Measurements from ENCODE around the gene NUMBL.

- no peak for TF ChIP-seq STAT6 (CRISPR knock-in tag; IDR thresholded peaks at IDR 0.05)
- no peak for TF ChIP-seq NR2C2 (CRISPR knock-in tag; IDR thresholded peaks at IDR 0.05)
- no peak for TF ChIP-seq NR2C2 (tag; IDR thresholded peaks at IDR 0.05)
- no peak for TF ChIP-seq TAF1 (IDR thresholded peaks at IDR 0.05; ENCODE audit: control insufficient read depth, extremely low read depth, insufficient read depth, low read length, severe bottlenecking)
- TF ChIP-seq, protein P1, sequence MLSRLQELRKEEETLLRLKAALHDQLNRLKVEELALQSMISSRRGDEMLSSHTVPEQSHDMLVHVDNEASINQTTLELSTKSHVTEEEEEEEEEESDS (CRISPR knock-in tag; IDR thresholded peaks at IDR 0.05), result no peak
These were observed 17.2 kb upstream of the NUMBL start for GRCh38 chr19:40707615-40708014.

Data from K562 (cell line).